GM12892 (cell line): ENCODE measurements around the gene MSANTD2.

Experiments used
- DNase-seq: peaks from one replicate; pipeline ENCODE4 v3.0.0; 2011; ENCODE audit not compliant: insufficient read length
- FAIRE-seq: peaks from 2 replicates; lab custom pipeline; 2011; peaks lifted over from hg19 to GRCh38; lab: Jason Lieb, UNC
- POLR2A ChIP-seq: IDR thresholded peaks from 2 replicates; pipeline ENCODE4 v1.6.1; 2011; ENCODE audit warnings: low read depth, low read length, control low read depth
- POLR2AphosphoS5 ChIP-seq: IDR thresholded peaks from 2 replicates; pipeline ENCODE4 v1.6.1; 2011; ENCODE audit warnings: low read depth, low read length, control low read depth
- TAF1 ChIP-seq: IDR thresholded peaks from 2 replicates; pipeline ENCODE4 v1.6.1; 2011; ENCODE audit warnings: low read depth, mild to moderate bottlenecking, control low read depth, low read length, borderline replicate concordance

MSANTD2 gene

GRCh38 chr11:124756753-124757227, 43.4 kb downstream of the MSANTD2 start:
- no peak for DNase-seq
- no peak for FAIRE-seq
- no peak for TF ChIP-seq POLR2A
- TF ChIP-seq TAF1, result no peak
- TF ChIP-seq POLR2AphosphoS5, result no peak

- TF ChIP-seq POLR2AphosphoS5 (no peak), POLR2A (no peak), TAF1 (no peak)
- no peak for FAIRE-seq
- DNase-seq, result no peak
Observed at GRCh38 chr11:124756033-124756752, 44.0 kb downstream of the MSANTD2 start.

GRCh38 chr11:124754710-124755109, 45.5 kb downstream of the MSANTD2 start:
- no peak for TF ChIP-seq TAF1
- TF ChIP-seq POLR2AphosphoS5, result no peak
- no peak for TF ChIP-seq POLR2A
- DNase-seq (no peak), FAIRE-seq (no peak)

- no peak for DNase-seq
- FAIRE-seq, result no peak
- TF ChIP-seq POLR2A (no peak), POLR2AphosphoS5 (no peak), TAF1 (no peak)
Observed at GRCh38 chr11:124754309-124754708, 45.9 kb downstream of the MSANTD2 start.

- FAIRE-seq (no peak), DNase-seq (no peak)
- TF ChIP-seq TAF1, result no peak
- TF ChIP-seq POLR2A, result no peak
- no peak for TF ChIP-seq POLR2AphosphoS5
Observed at GRCh38 chr11:124753624-124754023, 46.6 kb downstream of the MSANTD2 start.

GRCh38 chr11:124753205-124753604, 47.0 kb downstream of the MSANTD2 start:
- FAIRE-seq, result no peak

GRCh38 chr11:124752471-124753102, 47.6 kb downstream of the MSANTD2 start:
- FAIRE-seq (no peak), DNase-seq (no peak)
- TF ChIP-seq POLR2AphosphoS5 (no peak), TAF1 (no peak), POLR2A (no peak)

More at GRCh38 chr11:124753205-124753604, 47.0 kb downstream of the MSANTD2 start:
- TF ChIP-seq TAF1, result no peak
- no peak for TF ChIP-seq POLR2A
- TF ChIP-seq POLR2AphosphoS5, result no peak
- DNase-seq, result no peak

GRCh38 chr11:124751741-124752470, 48.3 kb downstream of the MSANTD2 start, which contains the start of gene VSIG2:
Gene VSIG2 (minus strand): TSS chr11:124752255. CDS start chr11:124752137, 118 bp downstream.
- FAIRE-seq (no peak), DNase-seq (no peak)
- no peak for TF ChIP-seq TAF1
- no peak for TF ChIP-seq POLR2AphosphoS5
- no peak for TF ChIP-seq POLR2A

GRCh38 chr11:124751391-124751740, 48.8 kb downstream of the MSANTD2 start:
- no peak for DNase-seq
- no peak for FAIRE-seq

GRCh38 chr11:124749912-124750311, 50.3 kb downstream of the MSANTD2 start:
- DNase-seq, result no peak
- no peak for FAIRE-seq
- no peak for TF ChIP-seq POLR2AphosphoS5
- no peak for TF ChIP-seq POLR2A
- no peak for TF ChIP-seq TAF1

More at GRCh38 chr11:124751391-124751740, 48.8 kb downstream of the MSANTD2 start:
- no peak for TF ChIP-seq POLR2A
- no peak for TF ChIP-seq POLR2AphosphoS5
- TF ChIP-seq TAF1, result no peak

- TF ChIP-seq POLR2AphosphoS5 (no peak), TAF1 (no peak), POLR2A (no peak)
- DNase-seq, result no peak
- FAIRE-seq, result peak; percentile 74
Observed at GRCh38 chr11:124748481-124749343, 51.5 kb downstream of the MSANTD2 start.
